ENCODE measurements around the gene BLTP3A.

BLTP3A gene

DNA sequence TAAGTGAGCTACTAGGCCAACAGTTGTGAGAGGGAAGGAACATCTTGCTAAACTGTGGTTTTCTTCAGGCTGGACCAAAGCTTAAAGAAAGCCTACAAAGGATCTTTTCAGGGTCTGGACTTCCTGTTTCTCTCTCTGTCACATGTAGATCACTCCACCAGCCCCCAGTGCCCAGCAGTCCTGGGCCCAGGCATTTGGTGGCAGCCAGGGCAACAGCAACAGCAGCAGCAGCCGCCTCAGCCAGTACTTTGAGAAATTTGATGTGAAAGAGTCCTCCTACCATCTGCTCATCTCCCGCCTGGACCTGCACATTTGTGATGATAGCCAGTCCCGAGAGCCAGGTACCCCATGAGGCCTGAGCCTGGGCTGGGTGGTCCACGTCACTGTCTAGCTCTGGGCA, 44.1 kb downstream of the BLTP3A start:
- H2AFZ ChIP-seq (ENCODE audit: insufficient read depth, low read length, poor library complexity), result no peak overlapping the region
- peak overlapping the region; percentile 3 for H3K14ac ChIP-seq (ENCODE audit: low read length)
- H3K18ac ChIP-seq (ENCODE audit: low read length), result peak overlapping the region; percentile 52
- peak overlapping the region; percentile 61 for H2AK5ac ChIP-seq (ENCODE audit: low read length)
- H3K4me2 ChIP-seq (ENCODE audit: low read length), result no peak overlapping the region
- H2BK120ac ChIP-seq (ENCODE audit: insufficient read depth, low read length, poor library complexity), result peak overlapping the region; percentile 21
- H4K12ac ChIP-seq (ENCODE audit: low read depth, low read length), result no peak overlapping the region
- H3K4me3 ChIP-seq (ENCODE audit: low read depth, low read length), result no peak overlapping the region
- peaks cover 7% of the 10 kb centered on the region for H3K79me1 ChIP-seq (ENCODE audit: low read length)
- no CpG with 5 or more reads among the region's 4 CpGs for WGBS (ENCODE audit: extremely low coverage, insufficient coverage, insufficient read length)
- no peaks in the 10 kb centered on the region for H3K9me3 ChIP-seq (ENCODE audit: insufficient read depth, low read depth, low read length)
- no peak overlapping the region for H3K23ac ChIP-seq (ENCODE audit: low read length)
- H3K9ac ChIP-seq (ENCODE audit: low read length), result no peak overlapping the region
- no peak for DNase-seq
- peak overlapping the region; percentile 3 for H4K8ac ChIP-seq (ENCODE audit: low read depth, low read length)
- peaks cover 2 to 9% of the 10 kb centered on the region in 2 experiments for H3K36me3 ChIP-seq (ENCODE audit: control insufficient read depth in 1 of 2, insufficient read depth in 2 of 2, low read length in 2 of 2)
- H3K27ac ChIP-seq (ENCODE audit: low read depth, low read length), result peak overlapping the region; percentile 19
- no peaks in the 10 kb centered on the region for H3K27me3 ChIP-seq (ENCODE audit: insufficient read depth, low read length)
- H4K91ac ChIP-seq (ENCODE audit: low read depth, low read length), result peak overlapping the region; percentile 78
- no peak overlapping the region for H3K4ac ChIP-seq (ENCODE audit: low read depth, low read length)
- peaks cover 2% of the 10 kb centered on the region for H3K79me2 ChIP-seq (ENCODE audit: control insufficient read depth, insufficient read depth, low read length, poor library complexity)
- peaks cover 14 to 15% of the 10 kb centered on the region in 2 experiments for H3K4me1 ChIP-seq (ENCODE audit: control insufficient read depth in 1 of 2, insufficient read depth in 2 of 2, low read length in 2 of 2)
- peak overlapping the region; percentile 3 for H2BK12ac ChIP-seq (ENCODE audit: low read length)
- H2BK5ac ChIP-seq (ENCODE audit: low read depth, low read length, poor library complexity), result peak overlapping the region; percentile 49

GRCh38 chr6:34836451-34836850, 44.6 kb downstream of the BLTP3A start:
- H3K9me3 ChIP-seq (ENCODE audit: insufficient read depth, low read depth, low read length), result no peaks in the 10 kb centered on the region
- H2AFZ ChIP-seq (ENCODE audit: insufficient read depth, low read length, poor library complexity), result no peak overlapping the region
- H3K18ac ChIP-seq (ENCODE audit: low read length), result no peak overlapping the region
- peaks cover 14 to 15% of the 10 kb centered on the region in 2 experiments for H3K4me1 ChIP-seq (ENCODE audit: control insufficient read depth in 1 of 2, insufficient read depth in 2 of 2, low read length in 2 of 2)
- no peak overlapping the region for H2AK5ac ChIP-seq (ENCODE audit: low read length)
- peaks cover 7% of the 10 kb centered on the region for H3K79me1 ChIP-seq (ENCODE audit: low read length)
- H2BK12ac ChIP-seq (ENCODE audit: low read length), result no peak overlapping the region
- no peak overlapping the region for H3K9ac ChIP-seq (ENCODE audit: low read length)
- H3K36me3 ChIP-seq (ENCODE audit: control insufficient read depth in 1 of 2, insufficient read depth in 2 of 2, low read length in 2 of 2), result peaks cover 2 to 9% of the 10 kb centered on the region in 2 experiments
- peak overlapping the region; percentile 21 for H2BK120ac ChIP-seq (ENCODE audit: insufficient read depth, low read length, poor library complexity)
- H3K23ac ChIP-seq (ENCODE audit: low read length), result no peak overlapping the region
- H3K4ac ChIP-seq (ENCODE audit: low read depth, low read length), result no peak overlapping the region
- no peak for DNase-seq
- no peak overlapping the region for H3K4me2 ChIP-seq (ENCODE audit: low read length)
- H4K12ac ChIP-seq (ENCODE audit: low read depth, low read length), result no peak overlapping the region
- no CpG with 5 or more reads among the region's 2 CpGs for WGBS (ENCODE audit: extremely low coverage, insufficient coverage, insufficient read length)
- H3K27me3 ChIP-seq (ENCODE audit: insufficient read depth, low read length), result no peaks in the 10 kb centered on the region
- H3K79me2 ChIP-seq (ENCODE audit: control insufficient read depth, insufficient read depth, low read length, poor library complexity), result peaks cover 2% of the 10 kb centered on the region
- H2BK5ac ChIP-seq (ENCODE audit: low read depth, low read length, poor library complexity), result no peak overlapping the region
- H3K4me3 ChIP-seq (ENCODE audit: low read depth, low read length), result no peak overlapping the region
- H3K27ac ChIP-seq (ENCODE audit: low read depth, low read length), result no peak overlapping the region
- peak overlapping the region; percentile 3 for H3K14ac ChIP-seq (ENCODE audit: low read length)
- peak overlapping the region; percentile 78 for H4K91ac ChIP-seq (ENCODE audit: low read depth, low read length)
- peak overlapping the region; percentile 3 for H4K8ac ChIP-seq (ENCODE audit: low read depth, low read length)

- no peak overlapping the region for H3K14ac ChIP-seq (ENCODE audit: low read length)
- no peak overlapping the region for H3K9ac ChIP-seq (ENCODE audit: low read length)
- H2BK120ac ChIP-seq (ENCODE audit: insufficient read depth, low read length, poor library complexity), result no peak overlapping the region
- no peak overlapping the region for H3K4ac ChIP-seq (ENCODE audit: low read depth, low read length)
- H4K12ac ChIP-seq (ENCODE audit: low read depth, low read length), result no peak overlapping the region
- H2AK5ac ChIP-seq (ENCODE audit: low read length), result no peak overlapping the region
- H2BK5ac ChIP-seq (ENCODE audit: low read depth, low read length, poor library complexity), result no peak overlapping the region
- no peak overlapping the region for H4K8ac ChIP-seq (ENCODE audit: low read depth, low read length)
- H2AFZ ChIP-seq (ENCODE audit: insufficient read depth, low read length, poor library complexity), result no peak overlapping the region
- no peaks in the 10 kb centered on the region for H3K9me3 ChIP-seq (ENCODE audit: insufficient read depth, low read depth, low read length)
- peaks cover 2% of the 10 kb centered on the region for H3K79me2 ChIP-seq (ENCODE audit: control insufficient read depth, insufficient read depth, low read length, poor library complexity)
- no peak overlapping the region for H3K27ac ChIP-seq (ENCODE audit: low read depth, low read length)
- no peak overlapping the region for H3K18ac ChIP-seq (ENCODE audit: low read length)
- H3K4me1 ChIP-seq (ENCODE audit: control insufficient read depth in 1 of 2, insufficient read depth in 2 of 2, low read length in 2 of 2), result peaks cover 14 to 15% of the 10 kb centered on the region in 2 experiments
- no peak overlapping the region for H4K91ac ChIP-seq (ENCODE audit: low read depth, low read length)
- H3K36me3 ChIP-seq (ENCODE audit: control insufficient read depth in 1 of 2, insufficient read depth in 2 of 2, low read length in 2 of 2), result peaks cover 2 to 9% of the 10 kb centered on the region in 2 experiments
- H3K4me2 ChIP-seq (ENCODE audit: low read length), result no peak overlapping the region
- no peak for DNase-seq
- H3K27me3 ChIP-seq (ENCODE audit: insufficient read depth, low read length), result no peaks in the 10 kb centered on the region
- H3K23ac ChIP-seq (ENCODE audit: low read length), result no peak overlapping the region
- H3K79me1 ChIP-seq (ENCODE audit: low read length), result peaks cover 7% of the 10 kb centered on the region
- H2BK12ac ChIP-seq (ENCODE audit: low read length), result no peak overlapping the region
- no peak overlapping the region for H3K4me3 ChIP-seq (ENCODE audit: low read depth, low read length)
Observed at GRCh38 chr6:34837528-34837927, 45.6 kb downstream of the BLTP3A start.

GRCh38 chr6:34839666-34840352, 47.9 kb downstream of the BLTP3A start:
- Histone ChIP-seq H4K8ac (ENCODE audit: low read depth, low read length) (peak overlapping the region; percentile 43), H3K79me1 (ENCODE audit: low read length) (peaks cover 7% of the 10 kb centered on the region), H3K27me3 (ENCODE audit: insufficient read depth, low read length) (no peaks in the 10 kb centered on the region), H3K9ac (ENCODE audit: low read length) (no peak overlapping the region), H3K9me3 (ENCODE audit: insufficient read depth, low read depth, low read length) (no peaks in the 10 kb centered on the region), H2AK5ac (ENCODE audit: low read length) (peak overlapping the region; percentile 89), H3K27ac (ENCODE audit: low read depth, low read length) (no peak overlapping the region), H2BK5ac (ENCODE audit: low read depth, low read length, poor library complexity) (no peak overlapping the region), H3K4me1 (ENCODE audit: control insufficient read depth in 1 of 2, insufficient read depth in 2 of 2, low read length in 2 of 2) (peaks cover 12 to 15% of the 10 kb centered on the region in 2 experiments), H3K4me2 (ENCODE audit: low read length) (no peak overlapping the region), H4K91ac (ENCODE audit: low read depth, low read length) (peak overlapping the region; percentile 60), H2AFZ (ENCODE audit: insufficient read depth, low read length, poor library complexity) (peak overlapping the region; percentile 21), H3K4me3 (ENCODE audit: low read depth, low read length) (no peak overlapping the region), H3K4ac (ENCODE audit: low read depth, low read length) (peak overlapping the region; percentile 39), H3K23ac (ENCODE audit: low read length) (no peak overlapping the region), H3K14ac (ENCODE audit: low read length) (peak overlapping the region; percentile 52), H3K18ac (ENCODE audit: low read length) (peak overlapping the region; percentile 91), H3K36me3 (ENCODE audit: control insufficient read depth in 1 of 2, insufficient read depth in 2 of 2, low read length in 2 of 2) (peaks cover 2 to 9% of the 10 kb centered on the region in 2 experiments), H2BK12ac (ENCODE audit: low read length) (peak overlapping the region; percentile 45), H2BK120ac (ENCODE audit: insufficient read depth, low read length, poor library complexity) (peak overlapping the region; percentile 68), H4K12ac (ENCODE audit: low read depth, low read length) (peak overlapping the region; percentile 20), H3K79me2 (ENCODE audit: control insufficient read depth, insufficient read depth, low read length, poor library complexity) (peaks cover 2% of the 10 kb centered on the region)
- no CpG with 5 or more reads among the region's 15 CpGs for WGBS (ENCODE audit: extremely low coverage, insufficient coverage, insufficient read length)
- DNase-seq, result no peak
